Suprapubic skin (tissue), 4 donors: ENCODE results near the gene MTMR6. TPM values are rescaled to one million over a fixed set of nuclear protein-coding genes. Genes with fewer than 3 reads are reported as not detected.

ENCODE experiments used
- DNase-seq, 2 donors: peaks; one replicate each; pipeline ENCODE4 v3.0.0-alpha.2; 2019; ENCODE audit warnings: low spot score in 2 of 2
- H3K27ac ChIP-seq: fragments of 200-600 bp; sonication (generic); one replicate; pipeline ENCODE4 v1.5.1; 2019
- H3K27me3 ChIP-seq: fragments of 200-600 bp; sonication (generic); one replicate; pipeline ENCODE4 v1.5.1; 2019
- H3K36me3 ChIP-seq: fragments of 200-600 bp; sonication (generic); one replicate; pipeline ENCODE4 v1.5.1; 2019
- H3K4me1 ChIP-seq: fragments of 200-600 bp; sonication (generic); one replicate; pipeline ENCODE4 v1.5.1; 2019
- H3K4me3 ChIP-seq: fragments of 200-600 bp; sonication (generic); one replicate; pipeline ENCODE4 v1.5.1; 2019; ENCODE audit warnings: mild to moderate bottlenecking
- H3K9me3 ChIP-seq: fragments of 200-600 bp; sonication (generic); one replicate; pipeline ENCODE4 v1.5.1; 2019
- EP300 ChIP-seq: sonication (generic); formaldehyde crosslinking; IDR thresholded peaks from one replicate; pipeline ENCODE4 v1.6.1; 2017; ENCODE audit warnings: antibody characterized with exemption
- POLR2A ChIP-seq, 2 donors: fragments of 450-650 bp; IDR thresholded peaks; one replicate each; pipeline ENCODE4 v1.6.1; 2017; ENCODE audit warnings: antibody characterized with exemption in 2 of 2, mild to moderate bottlenecking in 2 of 2, moderate library complexity in 2 of 2
- POLR2AphosphoS5 ChIP-seq, 3 donors: sonication (generic); formaldehyde crosslinking; IDR thresholded peaks; one replicate each; pipeline ENCODE4 v1.6.1; 2017; ENCODE audit warnings: antibody characterized with exemption in 3 of 3
- WGBS: methylation state at CpG from one replicate; pipeline ENCODE4 v1.1.5; 2018; 5-methylcytosine and 5-hydroxymethylcytosine counted together
- total RNA-seq, 4 donors: library from RNA; depleted of rRNA; stranded (reverse); fragments of >200 nt; gene quantifications; one replicate each; pipeline ENCODE4 v1.1.0, GENCODE V29; 2016
- TF ChIP-seq, protein P1 (sequence below), 2 donors: fragments of 200-600 bp in 1 of 2; fragments of 450-650 bp in 1 of 2; sonication (generic) in 1 of 2; IDR thresholded peaks; one replicate each; pipeline ENCODE4 v1.5.1; 2016 to 2019; ENCODE audit warnings: antibody characterized with exemption in 2 of 2, mild to moderate bottlenecking in 1 of 2, moderate library complexity in 1 of 2

MTMR6 gene
- total RNA-seq, 4 donors from 2014 or later = 11.0 to 14.3 (median 12.1) TPM

DNA sequence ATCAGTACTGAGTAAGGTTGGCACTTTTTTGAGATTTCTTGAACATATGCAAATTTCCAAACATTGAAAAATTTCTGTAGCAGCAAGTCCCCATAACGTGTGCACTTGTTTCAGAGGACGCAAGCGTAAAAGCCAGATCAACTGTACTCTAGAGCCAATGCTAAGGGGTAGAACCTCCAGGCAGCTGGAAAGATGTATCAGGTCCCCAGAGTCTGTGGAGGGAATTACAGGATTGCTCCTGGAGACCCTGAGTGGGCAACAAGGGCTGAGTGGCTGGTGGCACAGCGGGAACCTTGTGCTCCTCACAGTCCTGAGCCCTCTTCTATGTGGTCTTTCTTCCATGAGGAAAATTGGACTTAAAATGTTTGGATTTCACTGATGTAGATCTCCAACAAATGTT lies 61.3 kb downstream of the MTMR6 start:
- DNase-seq = peak in 1 of 2 donors; percentile 4
- no peak overlapping the region for H3K4me3 ChIP-seq
- no peak for TF ChIP-seq EP300
- TF ChIP-seq, protein P1, sequence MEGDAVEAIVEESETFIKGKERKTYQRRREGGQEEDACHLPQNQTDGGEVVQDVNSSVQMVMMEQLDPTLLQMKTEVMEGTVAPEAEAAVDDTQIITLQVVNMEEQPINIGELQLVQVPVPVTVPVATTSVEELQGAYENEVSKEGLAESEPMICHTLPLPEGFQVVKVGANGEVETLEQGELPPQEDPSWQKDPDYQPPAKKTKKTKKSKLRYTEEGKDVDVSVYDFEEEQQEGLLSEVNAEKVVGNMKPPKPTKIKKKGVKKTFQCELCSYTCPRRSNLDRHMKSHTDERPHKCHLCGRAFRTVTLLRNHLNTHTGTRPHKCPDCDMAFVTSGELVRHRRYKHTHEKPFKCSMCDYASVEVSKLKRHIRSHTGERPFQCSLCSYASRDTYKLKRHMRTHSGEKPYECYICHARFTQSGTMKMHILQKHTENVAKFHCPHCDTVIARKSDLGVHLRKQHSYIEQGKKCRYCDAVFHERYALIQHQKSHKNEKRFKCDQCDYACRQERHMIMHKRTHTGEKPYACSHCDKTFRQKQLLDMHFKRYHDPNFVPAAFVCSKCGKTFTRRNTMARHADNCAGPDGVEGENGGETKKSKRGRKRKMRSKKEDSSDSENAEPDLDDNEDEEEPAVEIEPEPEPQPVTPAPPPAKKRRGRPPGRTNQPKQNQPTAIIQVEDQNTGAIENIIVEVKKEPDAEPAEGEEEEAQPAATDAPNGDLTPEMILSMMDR (IDR thresholded peaks at IDR 0.05) = no peak
- TF ChIP-seq POLR2AphosphoS5 (IDR thresholded peaks at IDR 0.05) = no peak
- no peak for TF ChIP-seq POLR2A (IDR thresholded peaks at IDR 0.05)
- peaks cover 18% of the 10 kb centered on the region for H3K27me3 ChIP-seq
- H3K4me1 ChIP-seq = no peaks in the 10 kb centered on the region
- no peaks in the 10 kb centered on the region for H3K36me3 ChIP-seq
- 95% methylated on average over 4 of the region's 4 CpGs for WGBS
- no peaks in the 10 kb centered on the region for H3K9me3 ChIP-seq
- H3K27ac ChIP-seq = no peak overlapping the region

GRCh38 chr13:25224151-25224550 lies 63.1 kb downstream of the MTMR6 start:
- H3K4me1 ChIP-seq = no peaks in the 10 kb centered on the region
- TF ChIP-seq EP300 (no peak), POLR2AphosphoS5 (IDR thresholded peaks at IDR 0.05) (no peak), POLR2A (IDR thresholded peaks at IDR 0.05) (no peak)
- TF ChIP-seq, protein P1 (IDR thresholded peaks at IDR 0.05) = no peak
- H3K9me3 ChIP-seq = no peaks in the 10 kb centered on the region
- no peak overlapping the region for H3K27ac ChIP-seq
- DNase-seq = peak in 1 of 2 donors; percentile 24
- H3K36me3 ChIP-seq = no peaks in the 10 kb centered on the region
- WGBS = 90% methylated on average over 9 of the region's 9 CpGs
- no peak overlapping the region for H3K4me3 ChIP-seq
- peaks cover 18% of the 10 kb centered on the region for H3K27me3 ChIP-seq

DNA sequence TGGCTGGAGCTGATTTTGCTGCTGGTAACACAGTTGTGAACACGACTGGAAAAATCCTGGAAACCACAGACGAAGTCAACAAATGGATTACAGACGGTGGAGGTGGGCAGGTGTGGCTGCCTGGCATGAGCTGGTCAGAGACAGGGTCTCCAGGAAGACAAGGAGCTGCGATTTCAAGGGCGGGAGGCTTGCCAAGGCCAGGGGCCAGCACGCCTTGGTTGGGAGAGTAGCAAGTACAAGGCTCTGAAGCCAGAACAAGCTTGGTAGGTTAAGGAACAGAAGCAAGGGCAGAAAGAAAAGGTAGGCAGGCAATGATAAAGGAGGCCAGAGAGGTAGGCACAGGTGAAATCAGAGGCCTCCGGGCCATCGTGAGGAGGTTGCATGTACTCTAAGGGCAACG lies 64.5 kb downstream of the MTMR6 start:
- Histone ChIP-seq H3K36me3 (no peaks in the 10 kb centered on the region), H3K9me3 (no peaks in the 10 kb centered on the region), H3K4me1 (no peaks in the 10 kb centered on the region), H3K27ac (no peak overlapping the region), H3K4me3 (no peak overlapping the region), H3K27me3 (peaks cover 9% of the 10 kb centered on the region)
- TF ChIP-seq POLR2A (IDR thresholded peaks at IDR 0.05) (no peak), EP300 (no peak)
- TF ChIP-seq, protein P1 (IDR thresholded peaks at IDR 0.05) = no peak
- DNase-seq = peak in 1 of 2 donors; percentile 18
- WGBS = 82% methylated on average over 9 of the region's 9 CpGs

DNA sequence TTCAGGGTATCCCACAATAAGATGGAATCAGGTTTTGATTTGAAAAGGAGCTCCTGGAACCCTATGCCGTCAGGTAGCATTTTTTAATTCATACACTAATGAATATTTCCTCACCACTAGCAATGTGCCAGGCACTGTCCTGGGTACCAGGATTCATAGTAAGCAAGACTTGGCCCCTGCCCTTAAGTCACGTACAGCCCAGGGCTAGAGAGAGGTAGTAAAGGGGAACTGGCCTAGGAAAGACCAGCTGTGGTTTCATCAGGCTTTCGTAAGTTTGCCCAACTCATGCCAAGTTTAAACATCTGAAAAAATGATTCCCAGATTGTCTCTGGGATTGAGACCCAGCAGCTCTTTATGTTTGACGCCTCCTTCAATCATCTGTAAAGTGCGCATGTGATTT lies 69.3 kb downstream of the MTMR6 start:
- no peaks in the 10 kb centered on the region for H3K36me3 ChIP-seq
- H3K27me3 ChIP-seq = peaks cover 9% of the 10 kb centered on the region
- H3K4me3 ChIP-seq = no peak overlapping the region
- no peak overlapping the region for H3K27ac ChIP-seq
- no peaks in the 10 kb centered on the region for H3K9me3 ChIP-seq
- TF ChIP-seq POLR2A (IDR thresholded peaks at IDR 0.05) (no peak), EP300 (no peak), POLR2AphosphoS5 (IDR thresholded peaks at IDR 0.05) (no peak)
- TF ChIP-seq, protein P1 (IDR thresholded peaks at IDR 0.05) = no peak
- no peak for DNase-seq
- WGBS = 66% methylated on average over 5 of the region's 5 CpGs
- H3K4me1 ChIP-seq = peaks cover 7% of the 10 kb centered on the region

GRCh38 chr13:25217023-25217885 lies 70.0 kb downstream of the MTMR6 start:
- WGBS = 65% methylated on average over 12 of the region's 12 CpGs
- DNase-seq = no peak
- TF ChIP-seq POLR2A (IDR thresholded peaks at IDR 0.05) (no peak), POLR2AphosphoS5 (IDR thresholded peaks at IDR 0.05) (no peak), EP300 (no peak)
- TF ChIP-seq, protein P1 (IDR thresholded peaks at IDR 0.05) = no peak

More at GRCh38 chr13:25217023-25217885, 70.0 kb downstream of the MTMR6 start:
- no peak overlapping the region for H3K27ac ChIP-seq
- H3K4me3 ChIP-seq = no peak overlapping the region
- H3K9me3 ChIP-seq = no peaks in the 10 kb centered on the region
- peaks cover 7% of the 10 kb centered on the region for H3K4me1 ChIP-seq
- H3K36me3 ChIP-seq = no peaks in the 10 kb centered on the region
- peaks cover 4% of the 10 kb centered on the region for H3K27me3 ChIP-seq
